Measurements from ENCODE around the gene TMEM45B.

DNA sequence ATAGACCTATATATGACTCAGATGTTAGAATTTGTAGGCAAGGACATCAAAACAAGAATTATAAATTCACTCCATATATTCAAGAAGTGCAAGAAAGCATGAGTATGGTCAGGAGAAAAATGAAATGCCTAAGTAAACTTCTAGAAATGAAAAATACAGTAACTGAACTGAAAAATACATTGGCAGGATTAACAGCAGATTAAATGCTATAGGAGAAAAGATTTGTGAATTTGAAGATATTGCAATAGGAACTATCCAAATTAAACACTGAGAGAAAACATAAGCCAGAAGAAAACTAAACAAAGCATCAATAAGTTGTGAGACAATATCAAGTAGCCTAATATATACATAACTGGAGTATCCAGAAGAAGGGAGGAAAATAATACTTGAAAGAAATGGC lies 46.6 kb upstream of the TMEM45B start:
- no peak for TF ChIP-seq GATA2 (IDR thresholded peaks at IDR 0.05; ENCODE audit: low read depth, low read length)
- no peak for TF ChIP-seq GATA3 (IDR thresholded peaks at IDR 0.05; ENCODE audit: low read depth, low read length)
